BE2C (cell line): ENCODE results near the gene OPCML.

Experiments used
- DNase-seq: peaks from one replicate; pipeline ENCODE4 v3.0.0-alpha.2; 2020
- H3K27me3 ChIP-seq: fragments of 250-450 bp; sonication (Bioruptor Pico); 2 replicates; pipeline ENCODE4 v1.5.1; 2020; ENCODE audit warnings: mild to moderate bottlenecking
- H3K36me3 ChIP-seq: fragments of 250-450 bp; sonication (Bioruptor Pico); 2 replicates; pipeline ENCODE4 v1.5.1; 2020; ENCODE audit warnings: mild to moderate bottlenecking
- H3K4me1 ChIP-seq: fragments of 250-450 bp; sonication (Bioruptor Pico); 2 replicates; pipeline ENCODE4 v1.5.1; 2020
- H3K4me3 ChIP-seq: 2 replicates; pipeline ENCODE4 v1.5.1; 2011; ENCODE audit warnings: low read depth, low read length
- H3K9me3 ChIP-seq: fragments of 250-450 bp; sonication (Bioruptor Pico); 2 replicates; pipeline ENCODE4 v1.5.1; 2020
- TF ChIP-seq, protein P1 (sequence below): IDR thresholded peaks from 2 replicates; pipeline ENCODE4 v1.5.1; 2012; ENCODE audit warnings: mild to moderate bottlenecking, low read depth, low read length

Gene OPCML

DNA sequence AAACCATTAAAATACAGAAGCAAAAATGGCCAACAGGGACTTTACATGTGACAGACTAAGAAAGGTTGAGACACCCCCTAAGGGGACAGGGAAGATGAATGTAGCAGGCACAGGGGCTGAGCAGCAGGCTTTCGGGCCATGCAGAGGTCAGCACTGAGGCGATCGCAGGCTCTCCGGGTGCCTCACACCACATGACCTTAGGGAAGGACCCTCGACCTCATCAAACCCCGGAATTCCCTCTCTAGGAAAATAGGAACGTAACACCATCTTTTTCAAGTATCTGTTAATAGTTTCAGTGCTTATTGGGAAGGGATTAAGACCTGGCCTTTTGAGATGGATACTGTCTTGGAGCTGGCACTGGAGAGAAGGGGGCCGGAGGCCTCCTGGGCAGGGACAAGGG, 27.4 kb downstream of the OPCML start:
- no peaks in the 10 kb centered on the region for H3K4me1 ChIP-seq
- no peaks in the 10 kb centered on the region for H3K9me3 ChIP-seq
- TF ChIP-seq, protein P1, sequence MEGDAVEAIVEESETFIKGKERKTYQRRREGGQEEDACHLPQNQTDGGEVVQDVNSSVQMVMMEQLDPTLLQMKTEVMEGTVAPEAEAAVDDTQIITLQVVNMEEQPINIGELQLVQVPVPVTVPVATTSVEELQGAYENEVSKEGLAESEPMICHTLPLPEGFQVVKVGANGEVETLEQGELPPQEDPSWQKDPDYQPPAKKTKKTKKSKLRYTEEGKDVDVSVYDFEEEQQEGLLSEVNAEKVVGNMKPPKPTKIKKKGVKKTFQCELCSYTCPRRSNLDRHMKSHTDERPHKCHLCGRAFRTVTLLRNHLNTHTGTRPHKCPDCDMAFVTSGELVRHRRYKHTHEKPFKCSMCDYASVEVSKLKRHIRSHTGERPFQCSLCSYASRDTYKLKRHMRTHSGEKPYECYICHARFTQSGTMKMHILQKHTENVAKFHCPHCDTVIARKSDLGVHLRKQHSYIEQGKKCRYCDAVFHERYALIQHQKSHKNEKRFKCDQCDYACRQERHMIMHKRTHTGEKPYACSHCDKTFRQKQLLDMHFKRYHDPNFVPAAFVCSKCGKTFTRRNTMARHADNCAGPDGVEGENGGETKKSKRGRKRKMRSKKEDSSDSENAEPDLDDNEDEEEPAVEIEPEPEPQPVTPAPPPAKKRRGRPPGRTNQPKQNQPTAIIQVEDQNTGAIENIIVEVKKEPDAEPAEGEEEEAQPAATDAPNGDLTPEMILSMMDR: no peak
- peaks cover 11% of the 10 kb centered on the region for H3K27me3 ChIP-seq
- no peaks in the 10 kb centered on the region for H3K36me3 ChIP-seq
- no peak overlapping the region for H3K4me3 ChIP-seq
- DNase-seq: no peak

DNA sequence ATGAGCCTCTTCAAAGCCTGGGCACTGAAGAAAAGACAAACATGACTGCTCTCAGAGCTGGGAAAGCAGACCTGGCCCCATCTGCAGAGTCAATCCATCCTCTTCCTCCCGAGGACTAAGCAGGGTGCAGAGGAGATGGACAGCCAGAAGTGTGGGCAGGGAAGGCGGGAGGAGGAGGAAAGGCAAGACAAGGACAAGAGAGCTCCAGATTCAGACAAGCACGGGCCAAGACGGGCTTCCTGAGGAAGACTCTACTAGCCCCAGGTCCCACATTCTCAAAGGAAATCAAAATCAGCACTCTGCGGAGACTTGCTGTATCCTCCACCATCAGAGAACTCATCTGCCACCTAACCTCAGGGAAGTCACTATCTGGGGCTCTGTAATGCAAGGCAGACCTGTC, 28.5 kb downstream of the OPCML start:
- H3K36me3 ChIP-seq: no peaks in the 10 kb centered on the region
- peaks cover 11% of the 10 kb centered on the region for H3K27me3 ChIP-seq
- H3K4me1 ChIP-seq: no peaks in the 10 kb centered on the region
- TF ChIP-seq, protein P1: no peak
- H3K9me3 ChIP-seq: no peaks in the 10 kb centered on the region
- H3K4me3 ChIP-seq: no peak overlapping the region
- DNase-seq: no peak

DNA sequence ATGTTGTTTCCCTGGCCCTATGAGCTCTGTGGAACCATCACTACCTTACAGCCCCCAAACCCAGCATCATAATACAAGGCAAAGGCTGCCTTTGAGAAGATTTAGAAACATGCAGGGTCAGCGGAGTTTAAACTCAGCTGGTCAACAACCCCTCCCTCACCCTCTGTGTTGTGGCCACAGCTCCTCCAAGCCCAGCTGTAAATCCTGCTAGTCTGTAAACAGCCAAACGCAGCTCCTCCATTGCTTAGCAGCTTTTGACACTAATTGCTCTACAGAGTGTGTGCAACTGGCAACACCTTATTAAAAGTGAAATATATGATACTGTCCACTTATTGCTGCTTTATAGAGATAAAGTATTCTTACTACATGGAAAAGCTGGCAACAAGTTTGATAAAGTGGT, 29.1 kb downstream of the OPCML start:
- Histone ChIP-seq H3K9me3 (no peaks in the 10 kb centered on the region), H3K4me1 (no peaks in the 10 kb centered on the region), H3K36me3 (no peaks in the 10 kb centered on the region), H3K4me3 (no peak overlapping the region), H3K27me3 (peaks cover 11% of the 10 kb centered on the region)
- no peak for DNase-seq
- TF ChIP-seq, protein P1: no peak

DNA sequence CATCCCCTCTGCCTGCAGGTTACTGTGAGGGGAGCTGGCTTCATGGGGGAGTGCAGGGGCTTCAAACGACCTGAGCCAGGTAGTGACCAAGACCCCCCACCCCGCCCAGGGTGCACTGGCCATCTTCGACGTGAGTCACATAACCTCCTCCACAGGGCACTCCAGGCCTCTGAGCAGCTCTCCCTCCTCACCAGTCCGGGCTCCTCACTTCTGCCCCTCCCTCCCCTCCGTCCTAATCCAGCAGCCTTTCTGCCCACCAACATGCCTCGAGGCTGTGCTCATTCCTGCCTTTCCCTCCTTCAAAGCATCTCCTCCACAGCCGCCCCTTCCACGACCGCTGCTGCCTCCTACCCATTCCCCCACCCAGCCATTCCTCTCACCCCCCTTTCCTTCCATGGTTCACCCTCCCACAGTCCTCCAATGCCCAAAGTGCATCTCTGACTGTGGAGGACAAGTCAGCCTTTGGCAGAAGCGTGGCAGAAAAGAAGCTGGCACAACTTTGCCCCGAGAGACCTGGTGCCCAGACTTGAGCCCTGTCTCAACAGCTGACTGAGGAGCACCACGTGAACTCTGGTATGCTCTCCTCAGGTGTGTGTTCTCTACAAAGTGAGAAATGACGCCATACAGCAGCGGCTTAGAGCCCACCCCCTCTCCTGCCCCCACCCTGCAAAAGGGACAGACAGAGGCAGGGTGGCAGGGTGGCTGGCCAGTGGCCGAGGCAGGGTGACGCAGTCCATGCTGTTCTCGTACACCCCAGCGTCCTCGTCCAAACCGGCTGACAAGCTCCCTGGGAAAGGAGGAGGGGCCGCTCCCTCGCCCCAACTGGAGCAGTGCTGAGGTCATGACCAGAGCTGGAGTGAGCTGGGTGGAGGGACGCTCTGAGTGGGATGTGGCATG, 30.4 kb downstream of the OPCML start:
- Histone ChIP-seq H3K36me3 (no peaks in the 10 kb centered on the region), H3K9me3 (no peaks in the 10 kb centered on the region), H3K4me1 (no peaks in the 10 kb centered on the region), H3K4me3 (no peak overlapping the region), H3K27me3 (peaks cover 11% of the 10 kb centered on the region)
- TF ChIP-seq, protein P1: no peak
- no peak for DNase-seq

DNA sequence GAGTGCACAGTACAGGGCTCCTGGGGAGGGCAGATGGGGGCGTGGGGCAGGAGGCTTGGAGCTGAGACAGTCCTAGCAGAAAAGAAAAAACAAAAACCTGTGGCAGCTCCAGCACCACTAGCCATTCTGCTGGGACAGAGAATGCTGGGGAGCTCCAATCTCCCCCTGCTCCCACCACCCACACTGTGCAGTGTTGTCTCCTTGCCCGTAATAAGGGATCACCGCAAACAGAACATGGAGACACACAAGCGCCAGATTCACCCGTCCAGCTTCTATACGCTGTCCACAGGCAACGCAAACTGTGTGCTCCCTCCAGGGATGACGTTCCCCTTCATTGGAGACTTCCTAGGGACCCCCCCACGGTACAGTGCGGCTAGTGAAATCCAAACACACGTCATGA, 31.4 kb downstream of the OPCML start:
- Histone ChIP-seq H3K4me3 (no peak overlapping the region), H3K9me3 (no peaks in the 10 kb centered on the region), H3K4me1 (no peaks in the 10 kb centered on the region), H3K27me3 (peaks cover 11% of the 10 kb centered on the region), H3K36me3 (no peaks in the 10 kb centered on the region)
- TF ChIP-seq, protein P1: no peak
- no peak for DNase-seq

DNA sequence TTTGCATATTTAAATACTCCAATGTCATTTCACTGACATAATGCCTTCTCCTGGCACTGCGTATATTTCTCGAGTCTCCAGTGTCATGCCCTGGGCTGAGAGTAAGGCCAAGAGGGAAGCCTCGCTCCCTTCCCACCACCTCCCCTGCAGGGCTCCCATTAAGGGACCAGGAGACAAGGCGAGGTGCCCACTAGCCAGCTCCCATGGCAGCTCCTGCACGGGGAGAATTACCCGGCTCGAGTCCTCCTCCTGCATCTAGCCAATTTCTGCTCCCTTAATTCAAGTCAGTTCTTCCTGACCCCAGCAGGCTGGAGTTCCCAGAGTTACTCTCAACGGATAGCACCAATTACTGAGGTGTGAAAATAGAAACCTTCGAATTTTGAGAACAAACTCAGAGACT, 31.9 kb downstream of the OPCML start:
- Histone ChIP-seq H3K36me3 (no peaks in the 10 kb centered on the region), H3K4me3 (no peak overlapping the region), H3K9me3 (no peaks in the 10 kb centered on the region), H3K27me3 (peaks cover 11% of the 10 kb centered on the region), H3K4me1 (no peaks in the 10 kb centered on the region)
- DNase-seq: no peak
- TF ChIP-seq, protein P1: no peak
